H1 (cell line): Measurements from ENCODE around the gene C15orf61.

ENCODE experiments used
- CEBPB ChIP-seq: IDR thresholded peaks from 2 replicates; pipeline ENCODE4 v1.6.1; 2012; ENCODE audit warnings: low read depth, low read length
- CTCF ChIP-seq, 3 experiments: IDR thresholded peaks; 1 replicate in 2 of 3; 2 replicates in 1 of 3; pipeline versions ENCODE4 v1.5.1 to v1.6.1; 2011; ENCODE audit warnings: low read length in 3 of 3, mild to moderate bottlenecking in 3 of 3, inconsistent platforms in 2 of 3, low read depth in 1 of 3, moderate library complexity in 1 of 3; ENCODE audit not compliant: insufficient read depth in 1 of 3; ENCODE audit errors: control extremely low read depth in 1 of 3
- POLR2A ChIP-seq, 2 experiments: IDR thresholded peaks; 1 replicate in 1 of 2; 2 replicates in 1 of 2; pipeline ENCODE4 v1.6.1; 2011; ENCODE audit warnings: low read depth in 2 of 2, low read length in 2 of 2, mild to moderate bottlenecking in 2 of 2; ENCODE audit errors: control extremely low read depth in 1 of 2
- ZNF274 ChIP-seq: IDR thresholded peaks from 2 replicates; pipeline ENCODE4 v1.7.0; 2012; ENCODE audit warnings: low read length, borderline replicate concordance; ENCODE audit errors: extremely low read depth

GRCh38 chr15:67544475-67544874 is 23.5 kb downstream of the C15orf61 start:
- TF ChIP-seq CEBPB: no peak
- TF ChIP-seq ZNF274: no peak
- TF ChIP-seq POLR2A (IDR thresholded peaks at IDR 0.05; ENCODE audit: control extremely low read depth in 1 of 2, low read depth in 2 of 2, low read length in 2 of 2): no peak
- TF ChIP-seq CTCF (IDR thresholded peaks at IDR 0.05; ENCODE audit: control extremely low read depth in 1 of 3, insufficient read depth in 1 of 3, low read depth in 1 of 3, low read length in 3 of 3): no peak
